HG03280 (cell line): ENCODE data around the gene ATP2C2.

ENCODE experiments used
- ATAC-seq: cut with Tn5 transposase; IDR thresholded peaks from one replicate; pipeline ENCODE4 v1.9.1; 2021; ENCODE audit warnings: mild to moderate bottlenecking, moderate library complexity; ENCODE audit not compliant: unreplicated experiment

Gene ATP2C2

DNA sequence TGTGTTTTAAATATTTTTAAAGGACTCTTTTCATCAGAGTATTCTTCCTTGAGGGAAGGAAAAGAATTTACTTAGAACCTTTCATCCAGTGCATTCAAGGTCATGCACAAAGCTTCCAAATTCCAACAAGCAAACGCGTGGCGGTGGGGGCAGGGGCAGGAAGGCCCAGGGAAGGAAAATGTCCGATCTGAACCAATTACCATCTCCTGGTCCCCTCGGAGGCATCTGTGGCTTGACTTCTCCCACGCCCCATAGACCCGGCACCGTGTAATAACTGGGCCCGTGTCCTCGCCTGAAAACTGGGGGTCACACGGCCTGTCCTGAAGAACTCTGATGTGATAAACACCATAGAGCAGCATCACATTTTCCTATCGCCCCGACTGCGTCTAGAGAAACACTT lies 117.8 kb downstream of the ATP2C2 start:
- ATAC-seq: no peak

DNA sequence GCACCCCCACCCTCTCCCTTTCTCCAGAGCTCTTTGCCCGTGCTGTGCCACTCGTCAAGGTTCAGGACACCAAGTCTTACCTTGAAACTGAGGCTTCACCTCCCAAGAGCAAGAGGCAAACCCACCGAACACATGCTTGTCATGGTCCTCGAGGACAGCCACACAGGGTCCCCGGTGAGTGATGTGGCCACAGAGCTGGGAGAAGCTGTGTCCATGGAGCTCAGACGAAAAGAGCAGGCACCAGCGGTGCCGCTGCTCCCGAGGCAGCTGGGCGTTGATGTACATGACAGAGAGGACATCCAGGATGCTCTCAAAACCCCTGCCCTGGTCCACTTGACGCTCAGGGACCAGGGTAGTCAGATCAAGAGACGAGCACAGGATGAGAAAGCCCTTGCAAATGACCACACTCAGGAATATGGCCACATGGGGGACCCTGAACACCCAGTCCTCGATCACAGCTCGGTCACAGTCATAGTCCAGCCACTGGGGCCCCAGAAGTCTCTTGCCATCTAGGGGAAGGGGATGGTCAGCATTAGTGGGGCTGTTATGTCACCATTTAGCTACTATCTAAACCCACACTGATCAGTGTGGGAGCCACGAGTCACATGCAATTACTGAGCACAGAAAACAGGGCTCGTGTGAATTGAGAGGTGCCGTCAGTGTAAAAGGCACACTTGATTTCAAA lies 118.4 kb downstream of the ATP2C2 start:
- no peak for ATAC-seq

DNA sequence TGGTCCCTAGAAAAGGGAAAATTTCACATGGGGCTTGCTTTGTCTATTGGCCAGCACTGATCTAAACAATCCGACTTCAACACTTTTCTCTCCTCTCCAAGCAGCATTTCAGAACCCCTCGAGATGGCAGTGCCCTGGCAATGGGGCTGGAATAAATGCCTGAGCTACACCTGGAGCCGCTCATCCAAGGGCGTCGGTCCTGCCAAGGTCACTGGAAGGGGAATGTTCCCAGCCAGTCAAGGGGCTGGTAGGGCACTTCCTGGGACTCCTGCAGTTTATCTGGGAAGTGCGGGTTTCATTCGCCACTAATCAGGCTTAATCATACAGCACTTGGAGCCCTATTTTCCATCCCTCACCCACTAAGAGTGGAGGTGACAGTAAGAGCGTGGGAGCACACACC lies 119.0 kb downstream of the ATP2C2 start:
- ATAC-seq: no peak

DNA sequence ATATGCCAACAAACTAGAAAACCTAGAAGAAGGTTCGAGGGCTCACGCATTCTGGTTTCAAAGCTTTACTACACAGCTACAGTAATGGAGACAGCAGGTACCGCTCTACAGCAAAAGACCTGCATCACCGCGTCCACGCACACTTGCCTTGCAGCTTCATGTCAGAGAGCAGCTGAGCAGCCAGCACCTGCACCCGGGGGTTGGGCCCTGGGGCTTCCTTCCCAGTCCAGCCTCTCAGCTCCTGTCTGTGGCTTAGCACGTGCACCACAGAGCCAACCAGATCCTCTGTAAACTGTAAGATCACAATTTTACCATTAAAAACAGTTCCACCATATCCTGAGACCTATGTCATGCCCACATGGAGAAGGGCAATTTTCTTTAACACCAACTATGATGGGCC lies 120.8 kb downstream of the ATP2C2 start:
- ATAC-seq: no peak

DNA sequence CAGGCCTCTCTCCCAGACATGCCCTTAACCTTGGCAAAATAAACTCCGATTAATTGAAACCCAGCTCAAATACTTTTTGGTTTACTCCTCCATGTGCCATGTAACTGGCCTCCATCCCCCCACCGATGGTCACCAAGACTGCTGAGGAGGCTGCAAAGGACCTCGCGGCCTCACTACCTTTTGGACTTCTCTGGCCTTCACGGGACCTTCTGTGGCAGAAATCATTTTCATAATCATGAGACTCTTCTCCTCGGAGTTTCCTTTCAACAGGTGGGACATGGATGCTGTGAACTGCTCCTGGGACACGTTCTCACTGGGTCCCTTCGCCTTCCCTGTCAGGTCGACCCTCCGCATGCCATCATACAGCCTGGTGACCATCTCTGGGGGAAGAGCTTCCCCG lies 127.2 kb downstream of the ATP2C2 start:
- ATAC-seq: no peak

DNA sequence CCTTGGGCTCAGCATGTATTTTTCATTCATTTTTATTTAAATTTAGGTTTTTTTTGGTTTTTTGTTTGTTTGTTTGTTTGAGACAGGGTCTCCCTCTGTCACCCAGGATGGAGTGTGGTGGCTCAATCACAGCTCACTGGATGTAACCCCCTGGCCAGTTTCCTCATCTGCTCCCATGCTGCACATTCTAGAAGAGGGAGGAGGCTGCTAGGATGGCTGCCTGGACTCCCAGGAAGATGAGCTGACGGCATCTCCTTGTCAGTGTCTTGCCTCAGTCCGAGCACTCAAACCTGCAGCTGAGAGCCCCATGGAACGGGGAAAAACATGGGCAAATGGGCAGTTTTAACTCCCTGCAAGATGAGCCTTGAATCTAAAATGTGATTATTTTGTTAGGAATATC lies 128.7 kb downstream of the ATP2C2 start:
- ATAC-seq: no peak

DNA sequence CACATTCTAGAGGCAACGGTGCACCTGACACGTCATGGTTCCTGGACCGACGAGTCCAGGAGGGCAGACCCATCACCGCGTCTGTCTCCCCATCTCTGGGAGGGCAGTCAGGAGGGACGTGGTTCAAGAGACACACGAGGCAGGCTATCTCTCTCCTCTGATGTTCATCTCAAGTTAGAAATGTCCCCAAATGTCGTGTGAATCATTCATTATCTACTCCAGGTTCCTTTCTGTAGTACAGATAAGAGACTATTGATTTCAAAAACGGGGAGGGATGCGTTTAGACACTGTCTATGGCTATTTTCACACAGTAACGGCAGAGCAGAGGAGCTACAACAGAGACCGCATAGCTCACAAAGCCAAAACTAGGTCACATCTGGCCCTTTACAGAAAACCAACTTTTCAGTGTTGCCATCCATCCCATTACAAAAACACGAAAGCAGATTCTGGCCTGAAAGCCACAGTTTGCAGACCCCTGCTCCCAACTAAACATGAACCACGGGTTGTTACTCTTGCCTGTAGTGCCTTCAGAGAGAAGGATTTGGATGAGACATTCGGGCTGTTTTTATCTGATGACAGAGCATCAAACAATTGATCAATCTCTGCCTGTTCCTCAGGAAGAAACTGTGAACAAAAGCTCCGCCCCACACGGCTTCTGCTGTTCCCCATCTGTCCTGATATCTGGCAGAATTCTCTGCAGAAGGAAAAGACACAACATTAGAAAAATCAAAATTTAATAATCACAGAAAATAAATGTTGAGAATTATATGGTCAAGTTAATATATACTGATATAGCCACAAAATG lies 129.3 kb downstream of the ATP2C2 start:
- ATAC-seq: no peak

DNA sequence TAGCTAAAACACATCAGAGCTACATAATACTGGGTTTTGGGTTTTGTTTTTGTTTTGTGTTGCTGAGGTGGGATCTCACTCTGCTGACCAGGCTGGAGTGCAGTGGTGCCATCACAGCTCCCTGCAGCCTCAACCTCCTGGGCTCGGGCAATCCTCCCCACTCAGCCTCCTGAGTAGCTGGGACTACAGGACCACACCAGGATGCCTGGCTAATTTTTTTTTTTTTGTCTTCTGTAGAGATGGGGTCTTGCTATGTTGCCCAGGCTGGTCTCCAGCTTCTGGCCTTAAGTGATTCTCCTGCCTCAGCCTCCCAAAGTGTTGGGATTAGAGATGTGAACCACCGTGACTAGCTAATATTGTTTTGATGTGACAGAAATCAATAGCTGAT lies 129.9 kb downstream of the ATP2C2 start:
- ATAC-seq: no peak

DNA sequence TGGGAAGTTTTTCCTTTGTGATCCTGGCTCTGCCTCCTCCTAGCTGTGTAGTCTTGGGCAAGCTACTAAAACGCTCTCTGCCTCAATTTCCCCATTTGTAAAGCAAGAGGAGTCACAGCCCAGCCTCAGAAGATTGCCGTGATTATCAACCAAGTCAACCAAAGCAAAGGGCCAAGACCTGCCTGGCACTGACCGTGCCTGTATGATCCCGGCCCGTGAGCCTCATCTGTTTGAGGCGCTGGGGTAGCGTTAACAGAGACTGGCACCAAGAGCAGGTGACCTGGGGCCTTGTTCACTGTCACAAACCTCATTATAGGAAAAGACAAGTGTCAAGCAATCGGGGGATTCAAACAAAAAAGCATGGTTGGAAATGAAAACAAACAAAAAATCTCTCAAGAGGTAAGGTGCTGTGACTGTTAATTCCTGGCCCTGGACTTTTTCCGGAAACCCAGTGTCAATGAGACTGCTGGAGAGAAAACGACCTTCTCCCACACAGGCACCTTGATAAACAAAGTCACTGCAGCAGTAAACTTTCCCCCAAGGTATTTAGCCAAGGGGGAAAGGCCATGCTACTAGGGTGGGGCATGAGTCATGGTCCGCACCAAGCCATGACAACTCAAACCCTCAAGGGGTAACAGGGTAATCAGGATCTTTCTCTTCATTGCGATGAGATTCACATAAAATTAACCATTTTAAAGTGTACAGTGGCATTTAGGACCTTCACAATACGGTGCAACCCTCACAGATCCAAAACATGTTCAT lies 130.7 kb downstream of the ATP2C2 start:
- no peak for ATAC-seq

DNA sequence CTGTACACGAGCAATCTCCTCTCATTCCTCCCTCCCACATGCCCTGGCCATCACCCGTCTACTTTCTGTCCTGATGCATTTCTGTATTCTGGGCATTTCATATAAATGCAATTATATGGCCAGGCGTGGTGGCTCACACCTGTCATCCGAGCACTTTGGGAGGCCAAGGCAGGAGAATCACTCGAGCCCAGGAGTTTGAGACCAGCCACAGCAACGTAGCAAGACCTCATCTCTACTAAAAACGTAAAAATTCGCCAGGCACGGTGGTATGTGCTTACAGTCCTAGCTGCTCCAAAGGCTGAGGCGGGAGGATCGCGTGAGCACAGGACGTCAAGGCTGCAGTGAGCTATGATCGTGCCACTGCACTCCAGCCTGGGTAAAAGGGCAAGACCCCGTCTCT lies 131.3 kb downstream of the ATP2C2 start:
- ATAC-seq: no peak

DNA sequence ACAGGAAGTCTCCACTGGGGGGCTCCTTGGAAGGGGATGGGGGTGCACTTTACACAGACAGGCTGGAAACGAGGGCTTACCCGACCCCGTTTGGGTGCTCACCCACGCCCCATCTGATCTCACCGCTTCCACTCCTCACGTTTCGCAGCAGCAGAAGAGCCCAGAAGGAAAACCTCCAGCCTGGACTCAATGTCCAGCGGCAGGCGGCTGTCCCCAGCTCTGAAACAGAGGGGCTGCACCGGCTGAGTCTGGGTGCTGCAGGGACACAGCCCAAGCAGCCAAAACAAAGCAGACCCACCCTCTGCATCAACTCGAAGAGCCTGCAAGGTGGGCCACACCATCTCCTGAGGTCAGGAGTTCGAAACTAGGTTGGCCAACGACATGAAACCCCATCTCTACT lies 132.2 kb downstream of the ATP2C2 start:
- ATAC-seq: no peak

DNA sequence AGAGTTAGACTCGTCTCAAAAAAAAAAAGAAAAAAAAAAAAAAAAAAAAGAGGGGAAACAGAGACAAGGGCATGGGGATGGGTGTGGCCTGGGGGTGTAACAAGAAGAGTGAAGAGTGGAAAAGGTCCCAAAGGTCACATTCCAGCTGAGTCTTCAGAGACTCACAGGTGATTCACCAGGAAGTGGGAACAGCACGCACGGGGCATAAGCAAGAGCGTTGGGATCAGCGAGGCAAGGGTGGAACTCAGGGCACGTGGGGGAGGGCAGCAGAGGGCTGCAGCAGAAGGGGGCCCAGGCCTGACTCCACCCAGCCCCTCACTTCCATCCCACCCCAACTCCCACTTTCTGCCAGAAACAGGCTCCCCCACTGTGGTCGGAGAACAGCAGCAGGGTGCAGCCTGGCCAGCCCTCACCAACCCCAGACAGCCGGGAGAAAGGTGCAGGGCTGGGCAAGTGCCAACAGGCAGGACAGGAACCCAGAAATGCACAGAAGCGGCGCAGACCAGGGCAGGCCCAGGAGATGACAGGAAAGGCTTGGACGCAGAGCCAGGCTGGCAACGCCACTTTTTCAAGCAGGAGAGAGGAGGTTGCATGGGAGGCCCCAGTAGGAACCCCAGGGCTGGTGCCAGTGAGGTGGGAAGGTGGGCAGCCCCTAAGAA lies 132.9 kb downstream of the ATP2C2 start:
- ATAC-seq: no peak

DNA sequence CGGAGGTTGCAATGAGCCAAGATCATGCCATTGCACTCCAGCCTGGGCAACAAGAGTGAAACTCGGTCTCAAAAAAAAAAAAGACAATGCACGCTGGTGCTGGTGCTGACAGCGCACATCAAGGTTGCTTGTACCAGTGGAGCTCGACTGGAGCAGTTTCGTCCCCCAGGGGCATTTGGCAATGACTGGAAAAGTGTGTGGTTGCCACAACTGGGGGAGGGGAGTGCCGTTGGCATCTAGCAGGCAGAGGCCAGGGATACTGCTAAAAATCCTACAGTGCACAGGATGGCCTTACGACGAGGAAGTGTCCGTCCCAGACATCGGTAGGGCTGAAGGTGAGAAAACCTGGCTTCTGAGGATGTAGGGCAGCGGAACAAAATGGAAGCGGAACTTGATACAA lies 133.7 kb downstream of the ATP2C2 start:
- ATAC-seq: no peak

DNA sequence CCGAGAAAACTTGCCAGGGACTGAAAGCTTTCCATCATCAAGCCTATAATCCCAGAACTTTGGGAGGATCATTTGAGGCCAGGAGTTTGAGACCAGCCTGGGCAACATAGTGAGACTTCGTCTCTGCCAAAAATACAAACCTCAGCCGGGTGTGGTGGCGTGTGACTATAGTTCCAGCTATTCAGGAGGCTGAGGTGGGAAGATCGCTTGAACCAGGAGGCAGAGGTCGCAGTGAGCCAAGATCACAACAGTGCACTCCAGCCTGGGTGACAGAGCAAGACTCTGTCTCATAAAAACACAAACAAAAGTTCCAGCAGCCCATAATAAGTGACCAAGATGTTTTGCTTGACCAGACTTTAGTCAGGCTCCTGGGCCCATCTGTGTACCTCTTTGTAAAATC lies 134.2 kb downstream of the ATP2C2 start:
- no peak for ATAC-seq

DNA sequence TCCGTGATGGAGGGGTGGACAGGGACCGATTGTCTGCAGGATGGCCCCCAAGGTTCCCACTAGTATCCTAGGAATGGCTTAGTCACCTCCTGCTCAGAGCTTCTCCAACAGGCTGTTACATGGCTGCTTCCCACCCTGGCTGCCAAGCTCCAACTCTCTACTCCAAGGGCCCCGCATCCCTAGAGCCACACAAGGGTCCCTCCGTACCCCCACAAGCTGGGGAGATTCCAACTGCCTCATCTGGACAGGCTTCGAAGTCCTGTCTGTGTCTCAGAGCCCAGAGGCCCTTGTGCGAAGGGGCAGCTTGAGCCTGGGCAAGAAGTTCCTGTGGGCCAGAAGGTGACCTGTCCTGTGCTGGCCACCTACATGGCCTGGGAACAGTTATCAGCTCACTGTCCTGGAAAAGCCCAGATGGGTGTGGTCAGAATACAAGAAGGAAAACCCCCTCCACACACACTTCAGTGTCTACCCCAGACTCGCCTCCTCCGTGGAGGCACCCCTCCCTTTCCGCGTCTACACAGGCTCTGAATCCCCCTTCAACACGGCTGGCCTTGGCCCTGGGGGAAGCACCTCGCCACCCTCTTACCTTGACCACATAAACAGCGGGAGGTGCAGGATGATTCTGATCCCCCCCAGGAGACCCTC lies 135.5 kb downstream of the ATP2C2 start:
- no peak for ATAC-seq

DNA sequence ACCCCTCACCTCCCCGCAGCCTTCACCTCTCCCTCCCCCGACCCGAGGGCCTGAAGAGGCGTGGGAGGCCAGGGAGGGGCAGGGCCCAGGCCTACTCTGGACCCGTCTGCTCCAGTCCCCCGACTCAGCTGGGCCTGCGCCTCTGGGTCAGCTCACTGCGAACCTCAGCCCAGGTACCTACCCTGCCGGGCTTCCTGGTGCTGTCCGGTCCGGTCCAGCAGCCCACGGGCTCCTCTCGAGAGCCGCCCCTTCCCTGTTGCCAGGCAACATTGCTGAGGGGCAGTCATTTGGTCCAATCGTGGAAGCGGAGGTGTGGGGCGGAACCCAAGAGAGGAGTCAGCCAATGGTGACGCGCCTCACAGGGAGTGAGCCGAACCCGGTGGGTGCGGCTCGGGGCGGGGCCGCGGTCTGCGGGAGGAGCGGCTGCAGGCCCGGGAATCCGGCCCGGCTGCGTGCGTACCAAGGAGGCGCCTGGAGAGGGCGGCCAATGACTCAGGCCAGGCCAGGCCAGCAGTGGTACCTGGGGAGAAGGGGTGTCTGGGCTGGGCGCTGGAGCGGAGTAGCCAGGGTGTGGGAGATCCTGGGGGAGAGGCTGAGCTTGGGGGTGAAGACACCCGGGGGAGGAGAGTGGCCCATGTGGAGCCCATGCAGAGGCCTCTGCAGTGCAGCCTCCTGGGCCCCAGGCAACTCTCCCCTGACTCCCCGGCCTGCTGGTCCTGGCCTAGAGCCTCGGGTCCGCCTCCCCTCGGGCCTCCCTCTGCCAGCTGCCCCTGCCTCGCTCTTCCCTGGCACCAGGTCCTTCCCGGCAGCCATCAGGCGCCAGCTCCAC lies 136.3 kb downstream of the ATP2C2 start, which contains the start of gene MEAK7:
MEAK7 (minus strand) TSS at position 240 of the 829 bp plus-strand sequence. CDS start 6,573 bp downstream, outside the sequence.
- ATAC-seq: peak; percentile 96

DNA sequence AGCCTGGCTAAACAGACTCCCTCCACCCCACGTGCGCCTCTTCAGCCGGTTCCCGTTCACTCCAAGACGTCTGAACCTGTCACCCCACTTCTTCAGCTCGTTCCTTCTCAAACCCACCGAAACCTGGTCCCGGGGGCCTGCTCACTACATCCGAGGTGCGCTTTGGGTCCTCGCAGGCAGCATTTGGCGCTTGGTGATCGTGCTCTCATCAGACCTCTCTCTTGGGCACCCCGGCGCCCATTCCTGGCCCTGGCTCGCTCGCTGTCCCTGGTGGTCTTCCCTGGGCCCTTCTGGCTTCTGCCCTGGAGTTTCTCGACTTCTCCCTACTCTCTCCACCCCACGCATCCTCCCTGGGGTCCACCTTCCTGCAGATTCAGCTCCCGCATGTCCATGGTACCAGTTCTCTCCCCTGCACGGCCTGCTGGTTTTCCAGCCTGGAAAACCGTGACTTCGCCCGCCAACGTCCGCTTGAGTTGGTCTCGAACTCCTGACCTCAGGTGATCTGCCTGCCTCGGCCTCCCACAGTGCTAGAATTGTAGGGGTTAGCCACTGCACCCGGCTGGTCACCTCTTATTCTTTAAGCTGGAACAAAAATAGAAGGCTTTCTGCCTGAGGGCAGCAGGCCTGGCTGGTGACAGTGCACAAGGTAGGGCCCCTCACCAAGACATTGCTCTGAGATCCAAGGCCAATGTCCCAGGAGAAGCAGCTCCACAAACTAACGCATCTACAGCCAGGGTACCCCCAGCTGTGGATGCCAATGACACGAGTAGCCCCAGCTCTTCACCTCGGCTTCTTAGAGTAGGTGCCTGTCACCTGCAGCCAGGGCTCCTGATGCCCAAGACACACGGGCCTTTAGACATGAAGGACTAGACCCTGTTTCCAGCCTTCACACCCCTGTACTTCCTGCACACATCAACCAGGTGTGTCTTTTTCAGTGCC lies 137.2 kb downstream of the ATP2C2 start:
- ATAC-seq: no peak
